ENCODE data around the gene KCNMB4. TPM values are rescaled to one million over a fixed set of nuclear protein-coding genes. Genes with fewer than 3 reads are reported as not detected.

Gene KCNMB4
- total RNA-seq, 1 experiment from 2014 or later, result 0.13 TPM

GRCh38 chr12:70426620-70427019 is 60.5 kb downstream of the KCNMB4 start:
- in situ Hi-C loops (cut with HindIII; ENCODE audit: low pct_unique_long_range_greater_than_20kb, low sequenced_read_pairs), result no loop called here
- CTCF ChIA-PET, result no interaction called here
- DNase-seq (ENCODE audit: low read depth, low spot score), result no peak

GRCh38 chr12:70427611-70428010 is 61.5 kb downstream of the KCNMB4 start:
- Histone ChIP-seq H3K9me3 (ENCODE audit: control insufficient read depth, insufficient read depth, low read depth, low read length) (no peaks in the 10 kb centered on the region), H3K27me3 (ENCODE audit: control insufficient read depth, insufficient read depth, low read length) (peaks cover 4% of the 10 kb centered on the region; the same call in 1 of the 2 replicates), H3K4me3 (ENCODE audit: low read depth in 2 of 2, low read length in 2 of 2) (no peak overlapping the region), H3K36me3 (ENCODE audit: control insufficient read depth, insufficient read depth, low read length) (no peaks in the 10 kb centered on the region), H3K27ac (ENCODE audit: low read length) (no peak overlapping the region), H3K4me1 (ENCODE audit: control insufficient read depth, insufficient read depth, low read length) (no peaks in the 10 kb centered on the region)
- TF ChIP-seq CTCF (IDR thresholded peaks at IDR 0.05) (no peak), SIN3A (IDR thresholded peaks at IDR 0.05; ENCODE audit: borderline replicate concordance, insufficient read depth, low read depth, low read length) (no peak), TCF7L2 (IDR thresholded peaks at IDR 0.05; ENCODE audit: low read depth, low read length) (no peak), POLR2AphosphoS5 (IDR thresholded peaks at IDR 0.05; ENCODE audit: low read depth, low read length) (no peak), REST (IDR thresholded peaks at IDR 0.05; ENCODE audit: insufficient read depth in 1 of 2, low read depth in 2 of 2, low read length in 1 of 2) (no peak)
- intact Hi-C loops (cut with micrococcal nuclease; ENCODE audit: unreplicated experiment) (no loop called here), in situ Hi-C loops (cut with HindIII; ENCODE audit: low pct_unique_long_range_greater_than_20kb, low sequenced_read_pairs) (no loop called here)
- no TSS peak for BruUV-seq (replicated peaks)
- no peak for ATAC-seq
- CTCF ChIA-PET, result no interaction called here
- DNase-seq (ENCODE audit: low read depth, low spot score), result no peak
- POLR2A ChIA-PET, result no interaction called here

More at GRCh38 chr12:70426620-70427019, 60.5 kb downstream of the KCNMB4 start:
- no peaks in the 10 kb centered on the region for H3K9me3 ChIP-seq (ENCODE audit: control insufficient read depth, insufficient read depth, low read depth, low read length)
- BruUV-seq (replicated peaks), result no TSS peak
- TF ChIP-seq CTCF (IDR thresholded peaks at IDR 0.05), result no peak
- TF ChIP-seq TCF7L2 (IDR thresholded peaks at IDR 0.05; ENCODE audit: low read depth, low read length), result no peak
- TF ChIP-seq REST (IDR thresholded peaks at IDR 0.05; ENCODE audit: insufficient read depth in 1 of 2, low read depth in 2 of 2, low read length in 1 of 2), result no peak
- TF ChIP-seq POLR2AphosphoS5 (IDR thresholded peaks at IDR 0.05; ENCODE audit: low read depth, low read length), result no peak
- no peak for TF ChIP-seq SIN3A (IDR thresholded peaks at IDR 0.05; ENCODE audit: borderline replicate concordance, insufficient read depth, low read depth, low read length)
- H3K27me3 ChIP-seq (ENCODE audit: control insufficient read depth, insufficient read depth, low read length), result peaks cover 4% of the 10 kb centered on the region; the same call in 1 of the 2 replicates
- H3K27ac ChIP-seq (ENCODE audit: low read length), result no peak overlapping the region
- no peak overlapping the region for H3K4me3 ChIP-seq (ENCODE audit: low read depth in 2 of 2, low read length in 2 of 2)
- POLR2A ChIA-PET, result interaction anchor here (0.6 kb wide), 1 partner anchor 1505 kb away, joined by 3 read pairs; no protein-coding TSS in a partner anchor
- no peaks in the 10 kb centered on the region for H3K36me3 ChIP-seq (ENCODE audit: control insufficient read depth, insufficient read depth, low read length)
- no peaks in the 10 kb centered on the region for H3K4me1 ChIP-seq (ENCODE audit: control insufficient read depth, insufficient read depth, low read length)
- no peak for ATAC-seq
- intact Hi-C loops (cut with micrococcal nuclease; ENCODE audit: unreplicated experiment), result no loop called here
